ENCODE results near the gene CNIH2. TPM values are rescaled to one million over a fixed set of nuclear protein-coding genes. Genes with fewer than 3 reads are reported as not detected.

CNIH2 gene
- total and polyA plus RNA-seq, 2 experiments from 2014 or later: 4.3 to 9.2 TPM

- peaks cover 7% of the 10 kb centered on the region for H4K20me1 ChIP-seq (replicated peaks; ENCODE audit: insufficient read depth)
- H3K9me2 ChIP-seq (ENCODE audit: insufficient read depth): no peaks in the 10 kb centered on the region
- no peak overlapping the region for H3K4me3 ChIP-seq
- no peaks in the 10 kb centered on the region for H3K4me1 ChIP-seq (ENCODE audit: insufficient read depth)
- H3K4me2 ChIP-seq: no peak overlapping the region
- no peak for DNase-seq (ENCODE audit: low spot score)
- no peaks in the 10 kb centered on the region for H3K27me3 ChIP-seq (ENCODE audit: insufficient read depth)
- H3K36me3 ChIP-seq (ENCODE audit: insufficient read depth): no peaks in the 10 kb centered on the region
- H3K27ac ChIP-seq (ENCODE audit: low read depth): no peak overlapping the region
- H3K36me3 Mint-ChIP-seq (ENCODE audit: low read depth): peaks cover 36% of the 10 kb centered on the region
- H3K9me3 Mint-ChIP-seq: no peaks in the 10 kb centered on the region
- H3K4me3 Mint-ChIP-seq: no peak overlapping the region; the same call in 2 of the 3 replicates
- H3K27me3 Mint-ChIP-seq (ENCODE audit: insufficient read depth, low read depth, poor library complexity): peaks cover 8% of the 10 kb centered on the region
- H3K79me2 ChIP-seq (replicated peaks; ENCODE audit: insufficient read depth): peaks cover 20% of the 10 kb centered on the region
- H2AFZ ChIP-seq: no peak overlapping the region
- peaks cover 14% of the 10 kb centered on the region for H3K4me1 Mint-ChIP-seq
- ATAC-seq: no peak
- H3F3A ChIP-seq (replicated peaks; ENCODE audit: low read depth): 0 out of 2 replicates have a peak, but pooled peaks cover 11% of the 10 kb centered on the region
- TF ChIP-seq EZH2 (IDR thresholded peaks at IDR 0.05; ENCODE audit: low read depth, unreplicated experiment): no peak
- no peak for TF ChIP-seq POLR2AphosphoS5 (IDR thresholded peaks at IDR 0.05; ENCODE audit: low read depth)
- no peak for TF ChIP-seq ZNF114 (CRISPR knock-in tag; IDR thresholded peaks at IDR 0.05)
- TF ChIP-seq REST (IDR thresholded peaks at IDR 0.05; ENCODE audit: unreplicated experiment): no peak
- no peak for TF ChIP-seq ZNF462 (CRISPR knock-in tag; IDR thresholded peaks at IDR 0.05)
- TF ChIP-seq ZNF331 (CRISPR knock-in tag; IDR thresholded peaks at IDR 0.05; ENCODE audit: low read depth): no peak
- TF ChIP-seq EZH2phosphoT487 (IDR thresholded peaks at IDR 0.05; ENCODE audit: unreplicated experiment): no peak
- H3K27ac Mint-ChIP-seq: no peak overlapping the region
These were observed 6.2 kb upstream of the CNIH2 start for GRCh38 chr11:66271816-66272215.

All from GM23338 (cell line).